ENCODE measurements around the gene CLEC11A. TPM values are rescaled to one million over a fixed set of nuclear protein-coding genes. Genes with fewer than 3 reads are reported as not detected.

CLEC11A gene
- total RNA-seq, 2 experiments from 2014 or later, result 2.2 to 3.1 TPM

Other genes with a start within 250 kb of the CLEC11A start
- 10 to 100 TPM; 49.7 to 50.1 TPM for gene EMC10, start 246.9 kb upstream of the CLEC11A start, total RNA-seq
- gene GARIN5A, start 246.5 kb upstream of the CLEC11A start, total RNA-seq, result under 1 TPM; 0.52 to 0.90 TPM
- gene JOSD2, start 212.2 kb upstream of the CLEC11A start, total RNA-seq, result 10 to 100 TPM; 26.2 to 27.0 TPM
- not detected for gene ASPDH, start 209.5 kb upstream of the CLEC11A start, total RNA-seq
- gene LRRC4B, start 154.9 kb upstream of the CLEC11A start, total RNA-seq, result not detected
- gene SYT3, start 83.5 kb upstream of the CLEC11A start, total RNA-seq, result 1 to 10 TPM; 1.4 to 1.9 TPM
- gene C19orf81, start 73.9 kb upstream of the CLEC11A start, total RNA-seq, result 1 to 10 TPM; 2.6 to 2.9 TPM
- under 1 TPM; 0.04 to 0.12 TPM for gene SHANK1, start 3.6 kb upstream of the CLEC11A start, total RNA-seq
- gene GPR32, start 47.1 kb downstream of the CLEC11A start, total RNA-seq, result not detected
- not detected for gene ACP4, start 67.1 kb downstream of the CLEC11A start, total RNA-seq
- 1 to 10 TPM in 1 of 2 experiments, under 1 TPM in 1; 0.60 to 1.1 TPM for gene KLK1, start 100.4 kb downstream of the CLEC11A start, total RNA-seq
- gene KLK15, start 110.2 kb downstream of the CLEC11A start, total RNA-seq, result not detected
- not detected for gene KLK3, start 131.6 kb downstream of the CLEC11A start, total RNA-seq
- under 1 TPM; 0.38 to 0.45 TPM for gene KLK2, start 150.1 kb downstream of the CLEC11A start, total RNA-seq
- gene KLK4, start 188.0 kb downstream of the CLEC11A start, total RNA-seq, result not detected
- not detected for gene KLK5, start 229.7 kb downstream of the CLEC11A start, total RNA-seq
- not detected for gene KLK6, start 246.2 kb downstream of the CLEC11A start, total RNA-seq

Measured in activated naive CD8-positive, alpha-beta T cell treated with anti-CD3 and anti-CD28 coated beads for 36 hours (primary cell).